K562 (cell line): ENCODE results near the gene TMEM53. TPM values are rescaled to one million over a fixed set of nuclear protein-coding genes. Genes with fewer than 3 reads are reported as not detected.

Experiments used
- CHD2 ChIP-seq: IDR thresholded peaks from 2 replicates; pipeline ENCODE4 v1.6.1; 2011; ENCODE audit warnings: low read depth, low read length
- CTCFL ChIP-seq: IDR thresholded peaks from 2 replicates; pipeline ENCODE4 v1.6.1; 2011; ENCODE audit warnings: borderline replicate concordance, low read depth, mild to moderate bottlenecking, moderate library complexity, low read length; ENCODE audit not compliant: insufficient read depth, poor library complexity, severe bottlenecking
- DDX20 ChIP-seq: fragments of 450-650 bp; IDR thresholded peaks from 2 replicates; pipeline ENCODE4 v1.6.1; 2016; ENCODE audit warnings: missing genetic modification characterization, low read depth, mild to moderate bottlenecking, missing compliant biosample characterization, moderate library complexity
- FOS ChIP-seq: IDR thresholded peaks from 3 replicates; pipeline ENCODE4 v1.6.1; 2011; ENCODE audit not compliant: insufficient read length; ENCODE audit errors: extremely low read depth
- MEIS2 ChIP-seq: fragments of 450-650 bp; IDR thresholded peaks from 2 replicates; pipeline ENCODE4 v1.6.1; 2014; ENCODE audit warnings: mild to moderate bottlenecking; ENCODE audit not compliant: partially characterized antibody
- MTA2 ChIP-seq: fragments of 450-650 bp; IDR thresholded peaks from 2 replicates; pipeline ENCODE4 v1.6.1; 2016; ENCODE audit warnings: low read depth
- MXI1 ChIP-seq: IDR thresholded peaks from 2 replicates; pipeline ENCODE4 v1.6.1; 2011; ENCODE audit warnings: low read depth, mild to moderate bottlenecking, improper control_type of control experiment, low read length
- NFYB ChIP-seq: IDR thresholded peaks from 2 replicates; pipeline ENCODE4 v1.6.1; 2011; ENCODE audit warnings: mild to moderate bottlenecking, moderate library complexity; ENCODE audit not compliant: insufficient read length; ENCODE audit errors: extremely low read depth
- PHF8 ChIP-seq: fragments of 200-600 bp; sonication (generic); IDR thresholded peaks from 2 replicates; pipeline ENCODE4 v1.6.1; 2012; ENCODE audit warnings: mixed run types, mild to moderate bottlenecking, inconsistent platforms, low read length, moderate library complexity, borderline replicate concordance
- POLR3A ChIP-seq: IDR thresholded peaks from 2 replicates; pipeline ENCODE4 v1.6.1; 2011; ENCODE audit warnings: borderline replicate concordance, mild to moderate bottlenecking, moderate library complexity; ENCODE audit not compliant: insufficient read length, insufficient read depth; ENCODE audit errors: extremely low read depth
- SMARCA5 ChIP-seq: fragments of 450-650 bp; IDR thresholded peaks from 2 replicates; pipeline ENCODE4 v1.6.1; 2016
- SREBF2 ChIP-seq: sonication (generic); formaldehyde crosslinking; IDR thresholded peaks from 2 replicates; pipeline ENCODE4 v1.4.0; 2020; ENCODE audit warnings: mild to moderate bottlenecking, missing genetic modification reagents
- STAG1 ChIP-seq: sonication (generic); formaldehyde crosslinking; IDR thresholded peaks from 2 replicates; pipeline ENCODE4 v1.5.0; 2020; ENCODE audit warnings: missing genetic modification reagents, borderline replicate concordance
- UBTF ChIP-seq, 2 experiments: IDR thresholded peaks; 2 replicates each; pipeline ENCODE4 v1.6.1; 2012; ENCODE audit warnings: improper control_type of control experiment in 2 of 2, low read depth in 2 of 2, low read length in 2 of 2, borderline replicate concordance in 1 of 2
- ZBTB5 ChIP-seq: fragments of 450-650 bp; IDR thresholded peaks from 2 replicates; pipeline ENCODE4 v1.6.1; 2017; ENCODE audit warnings: antibody characterized with exemption
- ZNF140 ChIP-seq: fragments of 250-450 bp; sonication (Bioruptor Pico); IDR thresholded peaks from 2 replicates; pipeline ENCODE4 v1.8.0; 2021; ENCODE audit warnings: moderate library complexity, mild to moderate bottlenecking, inconsistent platforms
- ZNF398 ChIP-seq: fragments of 250-450 bp; sonication (Bioruptor Pico); IDR thresholded peaks from 2 replicates; pipeline ENCODE4 v1.8.0; 2021; ENCODE audit warnings: moderate library complexity, mild to moderate bottlenecking, inconsistent platforms
- ZNF408 ChIP-seq: fragments of 250-450 bp; sonication (Bioruptor Pico); IDR thresholded peaks from 2 replicates; pipeline ENCODE4 v1.4.0; 2020; ENCODE audit warnings: low read depth, mild to moderate bottlenecking, moderate library complexity
- ZNF655 ChIP-seq: fragments of 250-450 bp; sonication (Bioruptor Pico); IDR thresholded peaks from 2 replicates; pipeline ENCODE4 v1.5.0; 2021
- polyA plus RNA-seq, 8 experiments: library from polyadenylated mRNA; depleted of rRNA in 4 of 8; stranded (reverse) in 5 of 8; unstranded in 3 of 8; fragments of >200 nt; fragmentation: Nextera tagmentation in 2 of 8; fragmentation: Illumina TruSeq in 1 of 8; extraction: Ambion mirVana in 2 of 8; extraction: Trizol in 1 of 8; gene quantifications; 2 replicates each; pipeline versions ENCODE4 v1.2.1 to v1.2.3, GENCODE V29; 2011 to 2014; ENCODE audit warnings: inconsistent platforms in 1 of 8, missing spikeins in 1 of 8
- total RNA-seq, 7 experiments: library from RNA; depleted of rRNA in 6 of 7; stranded (reverse); fragments of >200 nt in 6 of 7; fragmentation: Illumina TruSeq in 2 of 7; extraction: Trizol in 2 of 7; gene quantifications; 2 replicates each; pipeline versions ENCODE4 v1.2.1 to v1.2.3, GENCODE V29; 2011 to 2021; ENCODE audit warnings: low replicate concordance in 1 of 7

Gene TMEM53
- total and polyA plus RNA-seq, 9 of the 15 experiments (the other 6 are each of a cell fraction or from before 2014, with no cell fraction given), result 0.23 to 3.7 (median 2.0) TPM

GRCh38 chr1:44693900-44694299, 19.6 kb upstream of the TMEM53 start (continued):
- no peak for TF ChIP-seq ZBTB5
- no peak for TF ChIP-seq MTA2
- TF ChIP-seq NFYB, result no peak
- peak; percentile 57 for TF ChIP-seq MEIS2
- no peak for TF ChIP-seq MXI1
- no peak for TF ChIP-seq POLR3A
- no peak for TF ChIP-seq FOS
- TF ChIP-seq PHF8, result no peak
- TF ChIP-seq ZNF398 (CRISPR knock-in tag), result no peak
- TF ChIP-seq DDX20 (tag), result no peak
- no peak for TF ChIP-seq SREBF2 (CRISPR knock-in tag)
- TF ChIP-seq ZNF140 (CRISPR knock-in tag), result no peak
- no peak for TF ChIP-seq ZNF408 (CRISPR knock-in tag)
- no peak for TF ChIP-seq UBTF (IDR thresholded peaks at IDR 0.05; ENCODE audit: borderline replicate concordance in 1 of 2, low read depth in 2 of 2, low read length in 2 of 2)
- no peak for TF ChIP-seq STAG1 (CRISPR knock-in tag)
- TF ChIP-seq ZNF655 (CRISPR knock-in tag), result no peak
- TF ChIP-seq CTCFL, result no peak
- no peak for TF ChIP-seq CHD2
- no peak for TF ChIP-seq SMARCA5
